22Rv1 (cell line): ENCODE measurements around the gene GPC1.

Experiments used
- H3K27ac ChIP-seq: fragments of 450-650 bp; 2 replicates; pipeline ENCODE4 v1.5.1; 2017
- ZFX ChIP-seq: fragments of 450-650 bp; IDR thresholded peaks from 2 replicates; pipeline ENCODE4 v1.6.1; 2017; ENCODE audit warnings: antibody characterized with exemption, borderline replicate concordance
- TF ChIP-seq, protein P1 (sequence below): fragments of 450-650 bp; IDR thresholded peaks from 2 replicates; pipeline ENCODE4 v1.5.1; 2017; ENCODE audit warnings: mild to moderate bottlenecking

Gene GPC1

DNA sequence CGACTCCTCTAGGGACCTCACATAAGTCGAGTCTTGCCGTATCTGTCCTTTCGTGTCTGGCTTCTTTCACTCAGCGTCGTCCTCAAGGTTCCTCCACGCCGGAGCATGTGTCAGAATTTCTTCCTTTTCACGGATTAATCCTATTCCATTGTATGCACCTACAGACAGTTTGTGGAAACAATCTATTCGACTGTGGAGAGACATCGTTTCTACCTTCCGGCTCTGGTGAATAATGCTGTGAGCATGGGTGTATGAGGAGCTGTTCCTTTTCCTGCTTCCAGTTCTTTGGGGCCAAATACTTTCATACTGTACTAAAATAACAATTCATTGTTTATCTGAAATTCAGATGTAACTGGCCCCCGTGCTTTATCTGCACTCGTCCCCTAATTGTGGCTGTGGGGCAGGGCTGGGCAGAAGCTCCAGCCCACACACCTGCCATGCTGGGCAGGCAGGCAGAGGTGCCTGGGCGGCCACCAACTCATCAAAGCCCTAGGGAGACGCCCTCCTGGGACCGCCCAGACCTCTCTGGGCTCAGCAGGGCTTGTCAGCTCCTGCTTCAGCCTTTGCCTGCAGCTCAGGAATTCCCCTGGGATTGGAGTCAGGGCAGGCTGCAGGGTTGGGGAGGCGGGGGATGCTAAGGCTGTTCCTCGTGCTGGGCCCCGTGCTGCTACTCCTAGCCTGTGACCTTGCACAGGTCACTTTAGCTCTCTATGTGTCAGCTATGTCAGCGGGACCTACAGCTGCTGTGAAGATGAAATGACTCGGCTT, 14.5 kb downstream of the GPC1 start:
- TF ChIP-seq, protein P1, sequence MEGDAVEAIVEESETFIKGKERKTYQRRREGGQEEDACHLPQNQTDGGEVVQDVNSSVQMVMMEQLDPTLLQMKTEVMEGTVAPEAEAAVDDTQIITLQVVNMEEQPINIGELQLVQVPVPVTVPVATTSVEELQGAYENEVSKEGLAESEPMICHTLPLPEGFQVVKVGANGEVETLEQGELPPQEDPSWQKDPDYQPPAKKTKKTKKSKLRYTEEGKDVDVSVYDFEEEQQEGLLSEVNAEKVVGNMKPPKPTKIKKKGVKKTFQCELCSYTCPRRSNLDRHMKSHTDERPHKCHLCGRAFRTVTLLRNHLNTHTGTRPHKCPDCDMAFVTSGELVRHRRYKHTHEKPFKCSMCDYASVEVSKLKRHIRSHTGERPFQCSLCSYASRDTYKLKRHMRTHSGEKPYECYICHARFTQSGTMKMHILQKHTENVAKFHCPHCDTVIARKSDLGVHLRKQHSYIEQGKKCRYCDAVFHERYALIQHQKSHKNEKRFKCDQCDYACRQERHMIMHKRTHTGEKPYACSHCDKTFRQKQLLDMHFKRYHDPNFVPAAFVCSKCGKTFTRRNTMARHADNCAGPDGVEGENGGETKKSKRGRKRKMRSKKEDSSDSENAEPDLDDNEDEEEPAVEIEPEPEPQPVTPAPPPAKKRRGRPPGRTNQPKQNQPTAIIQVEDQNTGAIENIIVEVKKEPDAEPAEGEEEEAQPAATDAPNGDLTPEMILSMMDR, result no peak
- TF ChIP-seq ZFX, result no peak

DNA sequence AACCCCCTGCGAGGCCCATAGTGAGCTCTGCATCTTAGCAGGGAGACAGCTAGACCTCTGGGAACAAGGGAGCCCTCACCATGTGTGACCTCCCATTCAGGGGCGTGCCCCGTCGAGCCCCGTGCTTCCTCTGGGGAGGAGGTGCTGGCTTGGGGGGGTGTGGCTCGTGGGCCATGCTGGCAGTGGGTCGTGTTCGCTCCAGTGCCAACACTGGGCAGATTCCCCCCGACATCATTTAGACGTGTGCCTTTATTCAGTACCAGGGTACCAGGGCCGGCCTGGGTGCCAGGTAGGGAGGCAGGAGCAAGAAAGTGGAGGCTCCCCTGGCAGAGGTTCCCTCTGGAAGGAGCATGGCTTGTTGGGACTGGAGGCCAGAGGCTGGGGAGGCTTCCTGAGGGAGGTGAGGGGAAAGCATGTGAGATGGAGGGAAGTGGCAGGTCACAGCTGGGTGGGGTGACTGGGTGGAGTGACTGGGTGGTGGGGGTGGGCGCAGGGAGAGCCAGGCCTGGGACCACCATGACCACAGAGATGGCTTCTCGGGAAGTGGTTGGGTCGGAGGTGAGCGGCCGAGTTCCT, 15.2 kb downstream of the GPC1 start:
- no peak overlapping the region for H3K27ac ChIP-seq
- TF ChIP-seq, protein P1, result no peak
- TF ChIP-seq ZFX, result no peak

More for the DNA sequence above, 14.5 kb downstream of the GPC1 start:
- H3K27ac ChIP-seq, result no peak overlapping the region

DNA sequence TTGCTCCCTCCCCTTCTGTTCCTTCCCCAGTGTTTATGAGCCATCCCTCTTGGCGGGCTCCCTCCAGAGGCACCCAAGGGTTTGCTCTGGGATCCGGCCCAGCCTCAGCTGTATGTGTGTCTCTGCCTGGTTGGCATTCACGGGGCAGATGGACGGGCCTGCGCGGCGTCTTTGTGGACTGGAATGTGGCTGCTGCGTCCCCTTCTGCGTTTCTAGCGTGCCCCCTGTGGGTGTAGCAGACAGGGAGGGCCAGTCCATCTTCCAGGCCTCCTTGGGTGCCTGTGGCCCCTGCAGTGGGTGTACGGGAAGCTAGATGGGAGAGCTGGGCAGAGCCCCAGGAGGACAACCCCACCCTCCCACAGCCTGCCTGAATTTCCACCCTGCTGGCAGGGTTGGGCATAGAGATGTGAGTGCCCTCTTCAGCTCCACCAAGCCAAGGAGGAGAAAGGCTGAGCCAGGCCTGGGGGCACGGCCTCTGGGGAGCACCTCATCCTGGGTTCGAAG, 15.7 kb downstream of the GPC1 start:
- TF ChIP-seq, protein P1, result no peak
- no peak for TF ChIP-seq ZFX
- H3K27ac ChIP-seq, result no peak overlapping the region

DNA sequence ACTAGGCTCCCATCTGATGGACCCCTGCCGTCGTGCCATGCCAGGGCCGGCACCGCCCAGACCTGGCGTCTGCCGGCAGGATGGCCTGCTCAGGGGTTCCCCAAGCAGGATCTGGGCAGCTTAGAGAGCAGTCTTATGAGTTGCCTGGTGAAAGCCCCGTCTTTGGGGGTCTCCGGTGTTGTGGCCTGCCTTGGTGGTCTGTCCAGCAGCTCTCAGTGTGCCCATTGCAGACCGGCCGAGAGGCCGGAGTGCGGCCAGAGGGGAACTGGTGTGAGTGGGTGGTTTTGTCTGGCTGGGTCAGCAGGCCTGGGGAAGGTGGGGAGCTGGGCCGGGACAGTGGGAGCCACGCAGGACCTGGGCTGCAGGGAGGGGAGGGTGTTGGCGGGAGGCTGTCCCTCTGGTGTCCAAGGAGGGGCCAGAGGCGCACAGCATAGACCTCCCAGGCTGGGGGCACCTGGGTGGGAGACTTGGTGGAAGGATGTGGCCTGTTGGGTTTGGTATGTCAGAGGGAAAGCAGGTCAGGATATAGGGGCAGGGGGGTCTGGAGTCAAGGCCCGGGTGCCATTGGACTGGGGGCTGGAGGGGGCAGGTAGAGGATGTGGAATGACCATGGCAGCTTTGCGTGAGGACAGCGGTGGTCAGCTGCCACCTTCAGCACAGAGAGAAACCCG, 16.5 kb downstream of the GPC1 start:
- TF ChIP-seq ZFX, result no peak
- TF ChIP-seq, protein P1, result no peak
- H3K27ac ChIP-seq, result peak overlapping the region; percentile 46; the same call in 1 of the 2 replicates

DNA sequence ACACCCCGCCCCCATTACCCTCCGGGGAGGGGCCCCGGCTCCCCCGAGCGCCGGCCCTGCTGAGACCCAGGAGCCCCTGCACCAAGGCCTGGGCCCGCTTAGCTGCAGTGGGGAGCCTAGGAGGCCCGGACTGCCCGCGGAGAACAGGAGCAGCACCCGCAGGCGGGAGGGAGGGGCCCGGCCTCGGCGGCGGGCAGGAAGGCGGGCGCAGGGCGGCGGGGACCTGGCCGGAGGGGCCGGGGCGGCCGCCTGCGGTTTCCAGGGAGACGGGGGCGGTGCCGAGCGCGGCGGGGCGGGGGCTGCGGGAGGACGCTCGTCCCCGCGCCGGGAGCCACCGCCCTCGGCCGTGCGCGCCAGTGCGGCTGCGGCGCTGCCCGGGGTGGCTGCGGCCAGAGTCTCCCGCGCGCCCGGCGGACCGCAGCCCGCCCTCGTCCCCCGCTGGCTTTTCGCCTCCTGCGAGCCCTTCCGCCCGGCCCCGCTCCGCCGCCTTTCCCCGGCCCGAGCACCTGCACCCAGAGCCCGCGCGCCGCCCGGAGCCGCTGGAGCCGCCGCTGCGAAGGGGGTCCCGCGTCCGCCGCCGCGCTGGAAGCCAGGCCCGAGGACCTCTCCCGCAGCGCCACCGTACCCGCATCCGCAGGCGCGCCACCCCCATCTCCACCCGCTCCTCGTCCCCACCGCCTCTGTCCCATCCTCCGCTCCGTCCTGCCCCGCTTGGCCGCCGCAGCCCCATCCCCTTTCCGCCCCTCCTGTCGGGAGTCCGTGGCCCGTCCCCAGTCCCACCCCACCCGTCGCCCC, 17.2 kb downstream of the GPC1 start:
- peak overlapping the region; percentile 46 for H3K27ac ChIP-seq
- no peak for TF ChIP-seq ZFX

DNA sequence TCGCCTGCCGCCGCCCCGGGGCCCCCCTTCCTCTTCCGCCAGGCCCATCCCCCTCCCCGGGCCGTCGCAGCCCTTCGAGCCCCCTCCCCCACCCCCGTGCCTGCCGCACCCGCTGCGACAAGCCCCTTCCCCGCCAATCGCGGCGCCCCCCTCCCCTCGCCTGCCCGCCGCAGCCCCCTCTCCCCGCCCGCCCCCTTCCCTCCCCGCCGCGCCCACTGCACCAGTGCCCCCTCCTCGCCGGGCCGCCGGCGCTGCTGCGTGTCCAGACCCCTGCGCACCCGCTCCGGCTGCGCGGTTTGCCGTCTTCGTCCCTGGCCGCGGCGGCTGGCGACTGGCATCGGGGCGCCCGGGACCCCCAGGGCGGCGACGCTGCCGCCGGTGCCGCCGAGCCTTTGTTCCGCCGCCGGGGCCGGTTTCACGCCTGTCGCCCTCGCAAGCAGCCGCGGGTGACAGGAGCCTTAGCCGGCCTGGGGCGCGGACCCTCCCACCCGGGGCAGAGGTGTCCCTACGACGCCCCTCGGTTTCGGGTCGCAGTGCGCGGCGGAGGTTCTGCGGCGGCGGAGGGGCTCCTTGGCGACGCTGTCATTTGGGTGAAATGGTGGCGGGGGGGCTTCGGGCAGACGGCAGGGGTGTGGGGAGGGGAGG, 18.1 kb downstream of the GPC1 start:
- TF ChIP-seq ZFX, result no peak
- TF ChIP-seq, protein P1, result no peak
- peak overlapping the region; percentile 67 for H3K27ac ChIP-seq
